HG02571 (cell line): ENCODE results near the gene GGTLC1.

Experiments
- ATAC-seq: cut with Tn5 transposase; IDR thresholded peaks from one replicate; pipeline ENCODE4 v1.9.1; 2021; ENCODE audit warnings: mild to moderate bottlenecking, moderate library complexity; ENCODE audit not compliant: unreplicated experiment

The GGTLC1 gene

GRCh38 chr20:23966927-23967615, 21.5 kb downstream of the GGTLC1 start:
- ATAC-seq, result no peak

DNA sequence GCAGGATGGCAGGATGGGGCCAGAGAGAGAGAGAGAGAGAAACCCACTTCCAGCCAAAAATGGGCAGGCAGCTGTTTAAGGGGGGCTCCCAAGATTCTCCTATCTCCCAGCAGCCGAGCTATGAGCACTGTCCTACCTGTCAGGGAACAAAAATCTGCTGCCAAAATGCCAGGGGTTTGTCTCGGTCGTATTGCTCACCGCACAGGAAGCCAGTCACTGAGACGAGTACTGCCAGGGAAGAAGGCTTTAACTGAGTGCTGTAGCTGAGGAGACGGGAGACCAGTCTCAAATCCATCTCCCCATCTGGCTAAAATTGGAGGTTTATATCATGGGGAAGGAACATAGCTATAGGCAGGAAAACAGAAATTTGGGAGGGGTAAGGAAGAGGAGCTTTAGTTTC, 22.3 kb downstream of the GGTLC1 start:
- ATAC-seq, result no peak

- ATAC-seq, result no peak
These were observed 24.6 kb downstream of the GGTLC1 start for GRCh38 chr20:23963941-23964340.

GRCh38 chr20:23962272-23962671, 26.3 kb downstream of the GGTLC1 start:
- no peak for ATAC-seq

- no peak for ATAC-seq
These were observed 29.5 kb downstream of the GGTLC1 start for GRCh38 chr20:23959054-23959453.

GRCh38 chr20:23955896-23956295, 32.7 kb downstream of the GGTLC1 start:
- no peak for ATAC-seq

GRCh38 chr20:23954008-23954745, 34.4 kb downstream of the GGTLC1 start:
- no peak for ATAC-seq

DNA sequence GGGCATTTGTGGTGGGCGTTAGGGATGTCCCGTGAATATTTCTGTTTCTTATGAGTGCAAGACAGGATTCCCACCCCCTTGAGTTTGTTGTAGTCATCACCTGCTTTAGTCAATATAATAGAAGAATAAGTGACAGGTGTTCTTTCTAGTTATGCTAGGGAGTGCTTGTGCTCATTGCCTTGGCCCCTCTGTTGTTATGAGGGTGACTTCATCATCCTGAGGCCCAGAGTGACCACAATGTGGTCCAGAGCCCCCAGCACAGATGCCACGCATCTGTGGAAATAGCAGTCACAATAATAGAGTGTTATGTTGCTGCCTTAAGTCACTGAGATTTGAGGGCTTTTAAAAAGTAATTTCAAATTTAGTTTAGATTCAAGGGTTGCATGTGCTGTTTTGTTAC, 42.4 kb downstream of the GGTLC1 start:
- ATAC-seq, result no peak

- ATAC-seq, result no peak
These were observed 45.3 kb downstream of the GGTLC1 start for GRCh38 chr20:23943304-23943703.

DNA sequence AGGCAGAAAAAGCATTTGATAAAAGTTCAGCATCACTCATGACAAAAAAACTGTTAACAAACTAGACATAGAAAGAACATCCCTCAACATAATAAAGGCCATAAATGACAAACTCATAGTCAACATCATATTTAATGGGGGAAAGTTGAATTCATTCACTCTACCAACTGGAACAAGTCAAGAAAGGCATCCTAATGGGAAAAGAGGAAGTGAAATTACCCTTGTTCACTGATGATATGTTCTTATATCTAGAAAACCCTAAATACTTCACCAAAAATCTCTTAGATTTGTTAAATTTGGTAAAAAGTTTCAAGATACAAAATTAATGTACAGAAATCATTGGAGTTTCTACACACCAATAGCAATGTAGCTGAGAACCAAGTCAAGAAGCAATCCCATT, 48.9 kb downstream of the GGTLC1 start:
- ATAC-seq, result no peak

GRCh38 chr20:23939063-23939462, 49.5 kb downstream of the GGTLC1 start:
- ATAC-seq, result no peak

GRCh38 chr20:23938118-23938438, 50.5 kb downstream of the GGTLC1 start:
- no peak for ATAC-seq

DNA sequence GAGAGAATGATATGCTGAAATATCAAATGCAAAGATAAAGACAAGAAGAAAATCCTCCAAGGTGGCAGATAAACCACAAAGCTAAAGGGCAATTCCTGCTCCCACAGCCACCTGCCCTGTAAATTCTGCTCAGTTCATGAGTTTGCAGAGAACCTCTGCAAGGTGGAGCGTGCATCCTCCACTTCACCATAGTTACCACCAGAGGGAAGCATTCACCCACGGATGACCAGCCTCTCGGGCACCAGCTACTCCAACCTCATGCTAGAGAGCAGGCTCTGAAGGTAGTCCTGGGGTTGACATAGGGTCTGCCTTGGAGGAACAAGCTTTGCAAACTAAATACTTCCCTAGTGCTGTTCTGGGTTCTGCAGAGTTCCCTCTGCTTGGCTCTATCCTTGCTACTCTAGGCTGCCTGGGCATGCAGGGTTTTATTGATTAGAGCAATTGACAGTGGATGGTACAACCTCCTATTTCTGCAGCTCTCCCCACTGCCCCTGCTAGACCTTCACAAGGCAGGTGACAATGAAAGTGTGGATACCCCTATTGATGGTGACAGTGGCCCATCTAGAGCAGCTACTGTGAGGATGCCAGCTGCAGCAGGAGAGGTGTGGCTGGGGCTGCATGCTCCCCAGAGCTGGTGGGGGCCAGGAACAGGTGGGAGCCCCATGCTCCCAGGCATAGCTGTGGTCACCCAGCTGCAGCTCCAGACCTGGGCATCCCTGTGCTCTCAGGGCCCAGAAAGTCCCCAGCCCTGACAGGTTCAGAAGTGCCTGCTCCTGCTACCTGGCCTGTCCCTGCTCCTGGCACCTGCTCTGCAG, 51.1 kb downstream of the GGTLC1 start:
- no peak for ATAC-seq
